Sigmoid colon (tissue), 3 donors: ENCODE results near the gene CCL4L2.

Experiments
- CTCF ChIP-seq, 4 experiments: fragments of 450-650 bp in 3 of 4; fragments of 200-600 bp in 1 of 4; IDR thresholded peaks; one replicate each; pipeline ENCODE4 v1.5.1; 2016 to 2019; ENCODE audit warnings: antibody characterized with exemption in 4 of 4, mild to moderate bottlenecking in 3 of 4, moderate library complexity in 2 of 4
- POLR2A ChIP-seq, 2 donors: fragments of 450-650 bp; IDR thresholded peaks; one replicate each; pipeline ENCODE4 v1.6.1; 2016; ENCODE audit warnings: antibody characterized with exemption in 2 of 2, mild to moderate bottlenecking in 2 of 2, moderate library complexity in 2 of 2

- TF ChIP-seq CTCF (IDR thresholded peaks at IDR 0.05): no peak
- no peak for TF ChIP-seq POLR2A (IDR thresholded peaks at IDR 0.05)
Observed at GRCh38 chr17:36197387-36197703, 13.5 kb upstream of the CCL4L2 start.
